Mesenchymal stem cell (in vitro differentiated cells and primary cell): ENCODE data around the gene NLGN1.

Experiments
- DNase-seq: peaks from one replicate; pipeline ENCODE4 v3.0.0-alpha.2; 2013
- H2AFZ ChIP-seq: one replicate; pipeline ENCODE4 v1.6.1; 2013; ENCODE audit warnings: low read depth, mild to moderate bottlenecking, control low read depth, inconsistent platforms, low read length, moderate library complexity
- H2AK5ac ChIP-seq: 2 replicates; pipeline ENCODE4 v1.6.1; 2013; ENCODE audit warnings: low read length, moderate library complexity, mild to moderate bottlenecking, inconsistent platforms; ENCODE audit not compliant: severe bottlenecking
- H2BK120ac ChIP-seq: one replicate; pipeline ENCODE4 v1.6.1; 2013; ENCODE audit warnings: low read depth, mild to moderate bottlenecking, inconsistent platforms, low read length, moderate library complexity
- H2BK12ac ChIP-seq, 2 experiments: one replicate each; pipeline ENCODE4 v1.6.1; 2013; ENCODE audit warnings: inconsistent platforms in 2 of 2, low read length in 2 of 2, mild to moderate bottlenecking in 2 of 2, moderate library complexity in 2 of 2, control low read depth in 1 of 2
- H2BK15ac ChIP-seq: one replicate; pipeline ENCODE4 v1.6.1; 2013; ENCODE audit warnings: mild to moderate bottlenecking, low read depth, inconsistent platforms; ENCODE audit not compliant: poor library complexity, severe bottlenecking
- H2BK5ac ChIP-seq: 2 replicates; pipeline ENCODE4 v1.6.1; 2013; ENCODE audit warnings: low read depth, mild to moderate bottlenecking, low read length, control low read depth, inconsistent platforms; ENCODE audit not compliant: poor library complexity, severe bottlenecking
- H3K14ac ChIP-seq, 2 experiments: one replicate each; pipeline ENCODE4 v1.6.1; 2013; ENCODE audit warnings: inconsistent platforms in 2 of 2, low read length in 2 of 2, control low read depth in 1 of 2, mild to moderate bottlenecking in 1 of 2, moderate library complexity in 1 of 2
- H3K18ac ChIP-seq, 2 experiments: one replicate each; pipeline ENCODE4 v1.6.1; 2013; ENCODE audit warnings: inconsistent platforms in 2 of 2, low read length in 2 of 2, control low read depth in 1 of 2, low read depth in 1 of 2, mild to moderate bottlenecking in 1 of 2
- H3K23ac ChIP-seq, 2 experiments: one replicate each; pipeline ENCODE4 v1.6.1; 2013; ENCODE audit warnings: inconsistent platforms in 2 of 2, low read length in 2 of 2, mild to moderate bottlenecking in 2 of 2, moderate library complexity in 2 of 2, control low read depth in 1 of 2
- H3K27ac ChIP-seq: 2 replicates; pipeline ENCODE4 v1.5.1; 2013; ENCODE audit warnings: mild to moderate bottlenecking, moderate library complexity, low read length, control low read depth, inconsistent platforms; ENCODE audit not compliant: poor library complexity, severe bottlenecking
- H3K27me3 ChIP-seq, 2 experiments: 2 replicates each; pipeline versions ENCODE4 v1.6.1 to v1.7.0; 2013; ENCODE audit warnings: low read length in 2 of 2, mild to moderate bottlenecking in 2 of 2, moderate library complexity in 2 of 2, control low read depth in 1 of 2, inconsistent platforms in 1 of 2; ENCODE audit not compliant: control insufficient read depth in 1 of 2, insufficient read depth in 1 of 2
- H3K36me3 ChIP-seq, 2 experiments: 2 replicates each; pipeline versions ENCODE4 v1.6.1 to v1.7.0; 2013; ENCODE audit warnings: low read length in 2 of 2, control low read depth in 1 of 2, inconsistent platforms in 1 of 2, low read depth in 1 of 2, mild to moderate bottlenecking in 1 of 2; ENCODE audit not compliant: insufficient read depth in 2 of 2, control insufficient read depth in 1 of 2
- H3K4ac ChIP-seq, 2 experiments: one replicate each; pipeline ENCODE4 v1.6.1; 2013; ENCODE audit warnings: inconsistent platforms in 2 of 2, low read length in 2 of 2, mild to moderate bottlenecking in 2 of 2, moderate library complexity in 2 of 2, control low read depth in 1 of 2, low read depth in 1 of 2
- H3K4me1 ChIP-seq: 2 replicates; pipeline ENCODE4 v1.6.1; 2013; ENCODE audit warnings: low read depth, low read length, control low read depth; ENCODE audit not compliant: control insufficient read depth, insufficient read depth
- H3K4me2 ChIP-seq: 2 replicates; pipeline ENCODE4 v1.6.1; 2013; ENCODE audit warnings: low read length, mild to moderate bottlenecking, inconsistent platforms; ENCODE audit not compliant: poor library complexity, severe bottlenecking
- H3K4me3 ChIP-seq, 2 experiments: 2 replicates each; pipeline versions ENCODE4 v1.5.1 to v1.7.0; 2013; ENCODE audit warnings: low read length in 2 of 2, mild to moderate bottlenecking in 2 of 2, control low read depth in 1 of 2, low read depth in 1 of 2; ENCODE audit not compliant: insufficient read depth in 1 of 2
- H3K79me1 ChIP-seq: replicated peaks from 2 replicates; pipeline ENCODE4 v1.6.1; 2013; ENCODE audit warnings: mild to moderate bottlenecking, control low read depth, low read length, inconsistent platforms; ENCODE audit not compliant: poor library complexity, severe bottlenecking
- H3K9ac ChIP-seq: 2 replicates; pipeline ENCODE4 v1.7.0; 2013; ENCODE audit warnings: mild to moderate bottlenecking, low read length, moderate library complexity
- H3K9me3 ChIP-seq: 2 replicates; pipeline ENCODE4 v1.7.0; 2013; ENCODE audit warnings: mild to moderate bottlenecking, low read length; ENCODE audit not compliant: control insufficient read depth
- H4K8ac ChIP-seq: one replicate; pipeline ENCODE4 v1.6.1; 2013; ENCODE audit warnings: inconsistent platforms, mild to moderate bottlenecking, low read length, moderate library complexity
- H4K91ac ChIP-seq: one replicate; pipeline ENCODE4 v1.6.1; 2013; ENCODE audit warnings: mild to moderate bottlenecking, low read length, inconsistent platforms
- WGBS: methylation state at CpG from one replicate; pipeline ENCODE4 v1.1.7; 2013; ENCODE audit warnings: mixed read lengths; 5-methylcytosine and 5-hydroxymethylcytosine counted together

The NLGN1 gene

DNA sequence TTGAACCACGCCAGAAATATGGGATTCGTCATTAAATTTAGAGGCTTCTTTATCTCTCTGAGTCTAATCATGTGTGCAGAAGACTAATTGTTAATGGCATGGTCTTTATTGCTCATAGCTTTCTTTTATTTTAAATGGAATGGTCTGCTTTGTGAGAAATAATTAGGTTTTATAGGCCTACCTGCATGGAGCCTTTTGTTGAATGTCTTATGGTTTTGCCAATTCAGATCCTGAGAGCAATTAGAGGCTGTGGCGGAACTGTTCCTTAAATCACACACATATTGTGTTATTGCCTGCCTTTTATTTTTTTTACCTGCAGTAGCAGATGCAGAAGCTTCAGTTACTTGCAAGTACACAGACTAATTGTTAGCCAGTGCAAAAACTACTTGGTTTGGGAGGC, 306.2 kb downstream of the NLGN1 start:
- Histone ChIP-seq H3K27ac (no peak overlapping the region), H3K23ac (no peak overlapping the region), H3K9ac (no peak overlapping the region), H3K4ac (no peak overlapping the region), H2BK5ac (no peak overlapping the region), H3K14ac (no peak overlapping the region), H3K27me3 (no peaks in the 10 kb centered on the region), H2BK12ac (no peak overlapping the region), H3K4me1 (peaks cover 1% of the 10 kb centered on the region), H3K18ac (no peak overlapping the region), H2BK15ac (no peak overlapping the region), H3K79me1 (no peaks in the 10 kb centered on the region), H3K4me2 (no peak overlapping the region), H3K9me3 (peaks cover 6% of the 10 kb centered on the region), H2AFZ (no peak overlapping the region), H3K36me3 (no peaks in the 10 kb centered on the region), H3K4me3 (no peak overlapping the region), H2BK120ac (no peak overlapping the region), H4K8ac (no peak overlapping the region), H2AK5ac (no peak overlapping the region), H4K91ac (no peak overlapping the region)
- no peak for DNase-seq
- 94% methylated on average over 2 of the region's 3 CpGs for WGBS

- Histone ChIP-seq H3K27me3 (no peaks in the 10 kb centered on the region), H3K27ac (no peak overlapping the region), H3K14ac (no peak overlapping the region), H3K4me2 (no peak overlapping the region), H2AFZ (no peak overlapping the region), H3K9ac (no peak overlapping the region), H2BK5ac (no peak overlapping the region), H2BK120ac (no peak overlapping the region), H3K9me3 (no peaks in the 10 kb centered on the region), H4K8ac (no peak overlapping the region), H3K4me3 (no peak overlapping the region), H2AK5ac (no peak overlapping the region), H3K79me1 (no peaks in the 10 kb centered on the region), H4K91ac (no peak overlapping the region), H3K4ac (no peak overlapping the region), H3K23ac (no peak overlapping the region), H3K18ac (no peak overlapping the region), H3K4me1 (peaks cover 1% of the 10 kb centered on the region), H3K36me3 (no peaks in the 10 kb centered on the region), H2BK15ac (no peak overlapping the region), H2BK12ac (no peak overlapping the region)
- WGBS, result 98% methylated on average over 7 of the region's 9 CpGs
- no peak for DNase-seq
Measured at GRCh38 chr3:173706630-173707029, 309.1 kb downstream of the NLGN1 start.

DNA sequence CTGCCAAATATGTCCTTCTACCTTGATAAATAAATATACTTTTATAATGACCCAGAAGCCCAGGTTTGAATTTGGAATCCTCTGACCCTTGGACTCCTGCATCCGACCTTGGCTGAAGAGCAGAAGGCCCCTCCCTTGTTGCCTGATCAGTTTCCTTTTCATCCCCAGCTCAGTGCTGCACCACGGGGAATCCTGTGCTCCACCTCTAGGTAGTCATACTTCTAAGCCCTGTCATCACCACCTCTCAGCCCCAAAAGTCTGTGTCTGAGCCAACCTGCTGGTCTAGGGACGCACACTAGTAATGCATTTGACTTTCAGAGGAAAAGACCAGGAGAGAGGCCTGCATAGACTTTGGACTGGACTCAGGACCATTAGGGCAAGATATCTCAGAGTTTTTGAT, 310.6 kb downstream of the NLGN1 start:
- H3K9me3 ChIP-seq, result no peaks in the 10 kb centered on the region
- H2AFZ ChIP-seq, result no peak overlapping the region
- peak overlapping the region; percentile 39 for H4K91ac ChIP-seq
- no peaks in the 10 kb centered on the region for H3K27me3 ChIP-seq
- H3K14ac ChIP-seq, result peak overlapping the region in 1 of 2 experiments; percentile 15
- H2AK5ac ChIP-seq, result no peak overlapping the region
- WGBS, result 69% methylated on average over 3 of the region's 3 CpGs
- no peak overlapping the region for H3K9ac ChIP-seq
- H3K79me1 ChIP-seq, result no peaks in the 10 kb centered on the region
- no peak overlapping the region for H2BK15ac ChIP-seq
- H3K23ac ChIP-seq, result no peak overlapping the region
- no peak overlapping the region for H2BK120ac ChIP-seq
- H3K4me2 ChIP-seq, result no peak overlapping the region
- H3K36me3 ChIP-seq, result no peaks in the 10 kb centered on the region
- H2BK12ac ChIP-seq, result peak overlapping the region in 1 of 2 experiments; percentile 39
- H3K4me3 ChIP-seq, result no peak overlapping the region
- no peak overlapping the region for H3K4ac ChIP-seq
- no peak overlapping the region for H3K27ac ChIP-seq
- no peak overlapping the region for H3K18ac ChIP-seq
- peaks cover 1% of the 10 kb centered on the region for H3K4me1 ChIP-seq
- DNase-seq, result no peak
- H4K8ac ChIP-seq, result no peak overlapping the region
- H2BK5ac ChIP-seq, result no peak overlapping the region

DNA sequence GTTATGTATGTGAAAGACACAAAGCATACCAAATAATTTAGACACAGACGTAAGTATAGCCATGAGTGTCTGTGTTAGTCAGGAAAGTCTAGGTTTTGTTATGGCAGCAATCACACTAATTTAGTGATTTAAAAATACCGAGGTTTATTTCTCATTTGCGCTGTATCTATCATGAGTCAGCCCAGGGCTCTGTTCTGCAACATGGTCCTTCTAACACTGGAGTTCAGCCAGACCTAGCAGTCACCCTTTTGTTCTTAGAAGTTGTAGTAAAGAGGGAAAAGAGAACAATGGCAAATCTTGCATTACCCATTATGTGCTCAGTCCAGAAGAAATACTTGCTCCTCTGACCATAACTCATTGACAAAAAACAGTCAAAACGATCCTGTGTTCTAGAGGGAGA, 311.5 kb downstream of the NLGN1 start:
- H3K36me3 ChIP-seq, result no peaks in the 10 kb centered on the region
- H4K8ac ChIP-seq, result no peak overlapping the region
- 79% methylated on average over 4 of the region's 4 CpGs for WGBS
- H3K4ac ChIP-seq, result no peak overlapping the region
- H3K4me3 ChIP-seq, result no peak overlapping the region
- no peak overlapping the region for H3K27ac ChIP-seq
- no peak overlapping the region for H4K91ac ChIP-seq
- H2AFZ ChIP-seq, result no peak overlapping the region
- H3K27me3 ChIP-seq, result no peaks in the 10 kb centered on the region
- H3K9ac ChIP-seq, result no peak overlapping the region
- H3K14ac ChIP-seq, result no peak overlapping the region
- H3K4me2 ChIP-seq, result no peak overlapping the region
- no peak overlapping the region for H2BK120ac ChIP-seq
- no peak overlapping the region for H3K23ac ChIP-seq
- H3K18ac ChIP-seq, result no peak overlapping the region
- H3K79me1 ChIP-seq, result no peaks in the 10 kb centered on the region
- H3K9me3 ChIP-seq, result no peaks in the 10 kb centered on the region
- no peak overlapping the region for H2BK5ac ChIP-seq
- H2BK15ac ChIP-seq, result no peak overlapping the region
- H2BK12ac ChIP-seq, result no peak overlapping the region
- H2AK5ac ChIP-seq, result no peak overlapping the region
- peaks cover 1% of the 10 kb centered on the region for H3K4me1 ChIP-seq
- no peak for DNase-seq
